Neural crest cell (in vitro differentiated cells): ENCODE results near the gene EYS. TPM values are rescaled to one million over a fixed set of nuclear protein-coding genes. Genes with fewer than 3 reads are reported as not detected.
"Not testable (repeated sequence)": the region's sequence is repeated elsewhere in the genome, so short reads cannot be mapped to it uniquely, and the experiment has no call there.

Source experiments
- DNase-seq: peaks from one replicate; pipeline ENCODE4 v3.0.0; 2021; ENCODE audit warnings: low read depth, mixed read lengths, low spot score
- H3K27ac Mint-ChIP-seq: one replicate; pipeline ENCODE4 v1.8.0; 2021; ENCODE audit warnings: mild to moderate bottlenecking, mixed read lengths; ENCODE audit not compliant: unreplicated experiment
- H3K27me3 Mint-ChIP-seq: 2 replicates; pipeline ENCODE4 v1.8.0; 2021; ENCODE audit warnings: low read depth, mild to moderate bottlenecking, mixed read lengths
- H3K36me3 Mint-ChIP-seq: 2 replicates; pipeline ENCODE4 v1.8.0; 2021; ENCODE audit warnings: low read depth, mild to moderate bottlenecking, mixed read lengths
- H3K4me1 Mint-ChIP-seq: 2 replicates; pipeline ENCODE4 v1.8.0; 2021; ENCODE audit warnings: mixed read lengths
- H3K4me3 Mint-ChIP-seq: one replicate; pipeline ENCODE4 v1.8.0; 2021; ENCODE audit warnings: mild to moderate bottlenecking, mixed read lengths
- H3K9me3 Mint-ChIP-seq: 2 replicates; pipeline ENCODE4 v1.8.0; 2021; ENCODE audit warnings: mixed read lengths
- CTCF ChIP-seq: fragments of 200-600 bp; sonication (generic); conservative IDR thresholded peaks from 2 replicates; pipeline ENCODE4 v1.5.0; 2021; ENCODE audit warnings: antibody characterized with exemption, mild to moderate bottlenecking
- total RNA-seq: library from RNA; stranded (reverse); gene quantifications from 2 replicates; pipeline ENCODE4 v1.2.1, GENCODE V29; 2021

Gene EYS
- total RNA-seq, 1 donor from 2014 or later: 0.40 TPM

GRCh38 chr6:65398851-65399250, 308.2 kb downstream of the EYS start:
- Mint-ChIP-seq H3K27ac (no peak overlapping the region), H3K4me3 (no peak overlapping the region), H3K36me3 (peaks cover 5% of the 10 kb centered on the region), H3K27me3 (no peaks in the 10 kb centered on the region), H3K4me1 (no peaks in the 10 kb centered on the region), H3K9me3 (peaks cover 16% of the 10 kb centered on the region)
- no peak for DNase-seq
- no peak for TF ChIP-seq CTCF

GRCh38 chr6:65350530-65350929, 356.5 kb downstream of the EYS start:
- Mint-ChIP-seq H3K27ac (no peak overlapping the region), H3K4me3 (no peak overlapping the region), H3K36me3 (no peaks in the 10 kb centered on the region), H3K9me3 (peaks cover 8% of the 10 kb centered on the region), H3K4me1 (no peaks in the 10 kb centered on the region), H3K27me3 (no peaks in the 10 kb centered on the region)
- DNase-seq: no peak
- no peak for TF ChIP-seq CTCF

- DNase-seq, H3K9me3 Mint-ChIP-seq: not testable (repeated sequence)
Measured at GRCh38 chr6:65302655-65303054, 404.4 kb downstream of the EYS start.

GRCh38 chr6:65299236-65299635, 407.8 kb downstream of the EYS start:
- Mint-ChIP-seq H3K36me3 (no peaks in the 10 kb centered on the region), H3K4me3 (no peak overlapping the region), H3K27me3 (no peaks in the 10 kb centered on the region), H3K9me3 (peaks cover 4% of the 10 kb centered on the region), H3K27ac (no peak overlapping the region), H3K4me1 (no peaks in the 10 kb centered on the region)
- DNase-seq: no peak
- TF ChIP-seq CTCF: no peak

More at GRCh38 chr6:65302655-65303054, 404.4 kb downstream of the EYS start:
- H3K4me3 Mint-ChIP-seq, H3K4me1 Mint-ChIP-seq, H3K27me3 Mint-ChIP-seq, H3K27ac Mint-ChIP-seq, H3K36me3 Mint-ChIP-seq: not testable (repeated sequence)

- H3K36me3 Mint-ChIP-seq: no peaks in the 10 kb centered on the region
- no peak overlapping the region for H3K27ac Mint-ChIP-seq
- H3K27me3 Mint-ChIP-seq: no peaks in the 10 kb centered on the region
- peaks cover 5% of the 10 kb centered on the region for H3K9me3 Mint-ChIP-seq
- no peak overlapping the region for H3K4me3 Mint-ChIP-seq
- TF ChIP-seq CTCF: no peak
- DNase-seq: no peak
- H3K4me1 Mint-ChIP-seq: no peaks in the 10 kb centered on the region
Measured at GRCh38 chr6:65295812-65296211, 411.2 kb downstream of the EYS start.

GRCh38 chr6:65289491-65289890, 417.5 kb downstream of the EYS start:
- no peaks in the 10 kb centered on the region for H3K4me1 Mint-ChIP-seq
- H3K27ac Mint-ChIP-seq: no peak overlapping the region
- DNase-seq: no peak
- H3K4me3 Mint-ChIP-seq: no peak overlapping the region
- TF ChIP-seq CTCF: no peak
- no peaks in the 10 kb centered on the region for H3K27me3 Mint-ChIP-seq
- no peaks in the 10 kb centered on the region for H3K36me3 Mint-ChIP-seq
- peaks cover 3% of the 10 kb centered on the region for H3K9me3 Mint-ChIP-seq
